B cell (primary cell): ENCODE results near the gene ANAPC10.

Source experiments
- CTCF ChIP-seq: fragments of 200-600 bp; IDR thresholded peaks from one replicate; pipeline ENCODE4 v1.8.0; 2022; ENCODE audit warnings: antibody characterized with exemption, mild to moderate bottlenecking
- EZH2 ChIP-seq: IDR thresholded peaks from 2 replicates; pipeline ENCODE4 v1.6.1; 2012; ENCODE audit warnings: borderline replicate concordance, low read depth, mild to moderate bottlenecking, moderate library complexity, low read length; ENCODE audit not compliant: insufficient read depth, poor library complexity, severe bottlenecking

- TF ChIP-seq CTCF (no peak), EZH2 (no peak)
These were observed 128.2 kb downstream of the ANAPC10 start for GRCh38 chr4:144969821-144970220.
